Left ventricle myocardium inferior (tissue), 1 donor: ENCODE data around the gene DUSP1. TPM values are rescaled to one million over a fixed set of nuclear protein-coding genes. Genes with fewer than 3 reads are reported as not detected.
"Not testable (repeated sequence)": the region's sequence is repeated elsewhere in the genome, so short reads cannot be mapped to it uniquely, and the experiment has no call there.

ENCODE experiments used
- DNase-seq: peaks from one replicate; pipeline ENCODE4 v3.0.0-alpha.2; 2020
- H3K27ac ChIP-seq: fragments of 200-600 bp; replicated peaks from 2 replicates; pipeline ENCODE4 v1.8.0; 2021
- H3K27me3 ChIP-seq: fragments of 200-600 bp; 2 replicates; pipeline ENCODE4 v1.8.0; 2021; ENCODE audit warnings: low read depth
- H3K36me3 ChIP-seq: fragments of 200-600 bp; 2 replicates; pipeline ENCODE4 v1.8.0; 2021
- H3K4me1 ChIP-seq: fragments of 200-600 bp; 2 replicates; pipeline ENCODE4 v1.8.0; 2021
- H3K4me3 ChIP-seq: fragments of 200-600 bp; 2 replicates; pipeline ENCODE4 v1.8.0; 2021; ENCODE audit warnings: mild to moderate bottlenecking, moderate library complexity
- H3K9me3 ChIP-seq: fragments of 200-600 bp; replicated peaks from 2 replicates; pipeline ENCODE4 v1.8.0; 2021
- intact Hi-C: fragments of 100-400 bp; cut with micrococcal nuclease; formaldehyde crosslinking; loops from one replicate; pipeline ENCODE4 v1.11.0; 2022
- total RNA-seq: library from RNA; stranded (reverse); fragmentation: NEBNext Ultra II Directional; extraction: Animal tissue kit (Norgen Biotek cat#: 25700); gene quantifications from one replicate; pipeline ENCODE4 v1.2.1, GENCODE V29; 2021
- TF ChIP-seq, protein P1 (sequence below): fragments of 200-600 bp; IDR thresholded peaks from 2 replicates; pipeline ENCODE4 v1.8.0; 2021; ENCODE audit warnings: antibody characterized with exemption, mild to moderate bottlenecking, borderline replicate concordance
- donor health status: DM: no; HTN: yes; CAD: no; lungs with severe emphysema.

Gene DUSP1
- total RNA-seq, 1 donor from 2014 or later, result 85.0 TPM

DNA sequence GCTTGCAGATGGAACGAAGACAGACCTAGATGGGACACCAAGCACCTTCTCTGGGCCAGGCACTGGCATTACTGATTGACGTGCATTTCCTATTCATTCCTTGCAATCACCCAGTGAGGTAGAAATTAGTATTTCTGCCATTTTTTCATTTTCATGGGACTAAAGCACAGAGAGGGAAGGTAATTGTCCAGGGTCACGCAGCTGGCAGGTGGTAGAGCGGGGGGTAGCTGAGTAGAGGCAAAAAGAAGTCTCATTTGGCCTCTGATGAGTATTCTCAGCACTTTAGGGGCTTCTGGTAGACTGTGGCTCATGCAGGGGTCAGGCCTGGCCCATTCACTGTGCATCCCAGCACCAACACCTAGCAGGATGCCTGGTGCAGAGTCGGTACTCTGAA is 19.5 kb upstream of the DUSP1 start:
- no peaks in the 10 kb centered on the region for H3K36me3 ChIP-seq
- TF ChIP-seq, protein P1, sequence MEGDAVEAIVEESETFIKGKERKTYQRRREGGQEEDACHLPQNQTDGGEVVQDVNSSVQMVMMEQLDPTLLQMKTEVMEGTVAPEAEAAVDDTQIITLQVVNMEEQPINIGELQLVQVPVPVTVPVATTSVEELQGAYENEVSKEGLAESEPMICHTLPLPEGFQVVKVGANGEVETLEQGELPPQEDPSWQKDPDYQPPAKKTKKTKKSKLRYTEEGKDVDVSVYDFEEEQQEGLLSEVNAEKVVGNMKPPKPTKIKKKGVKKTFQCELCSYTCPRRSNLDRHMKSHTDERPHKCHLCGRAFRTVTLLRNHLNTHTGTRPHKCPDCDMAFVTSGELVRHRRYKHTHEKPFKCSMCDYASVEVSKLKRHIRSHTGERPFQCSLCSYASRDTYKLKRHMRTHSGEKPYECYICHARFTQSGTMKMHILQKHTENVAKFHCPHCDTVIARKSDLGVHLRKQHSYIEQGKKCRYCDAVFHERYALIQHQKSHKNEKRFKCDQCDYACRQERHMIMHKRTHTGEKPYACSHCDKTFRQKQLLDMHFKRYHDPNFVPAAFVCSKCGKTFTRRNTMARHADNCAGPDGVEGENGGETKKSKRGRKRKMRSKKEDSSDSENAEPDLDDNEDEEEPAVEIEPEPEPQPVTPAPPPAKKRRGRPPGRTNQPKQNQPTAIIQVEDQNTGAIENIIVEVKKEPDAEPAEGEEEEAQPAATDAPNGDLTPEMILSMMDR, result no peak
- H3K27me3 ChIP-seq, result no peaks in the 10 kb centered on the region
- DNase-seq, result no peak
- H3K9me3 ChIP-seq, result no peaks in the 10 kb centered on the region
- no peak overlapping the region for H3K27ac ChIP-seq
- H3K4me1 ChIP-seq, result peaks cover 46% of the 10 kb centered on the region
- intact Hi-C loops, result no loop called here
- H3K4me3 ChIP-seq, result no peak overlapping the region

DNA sequence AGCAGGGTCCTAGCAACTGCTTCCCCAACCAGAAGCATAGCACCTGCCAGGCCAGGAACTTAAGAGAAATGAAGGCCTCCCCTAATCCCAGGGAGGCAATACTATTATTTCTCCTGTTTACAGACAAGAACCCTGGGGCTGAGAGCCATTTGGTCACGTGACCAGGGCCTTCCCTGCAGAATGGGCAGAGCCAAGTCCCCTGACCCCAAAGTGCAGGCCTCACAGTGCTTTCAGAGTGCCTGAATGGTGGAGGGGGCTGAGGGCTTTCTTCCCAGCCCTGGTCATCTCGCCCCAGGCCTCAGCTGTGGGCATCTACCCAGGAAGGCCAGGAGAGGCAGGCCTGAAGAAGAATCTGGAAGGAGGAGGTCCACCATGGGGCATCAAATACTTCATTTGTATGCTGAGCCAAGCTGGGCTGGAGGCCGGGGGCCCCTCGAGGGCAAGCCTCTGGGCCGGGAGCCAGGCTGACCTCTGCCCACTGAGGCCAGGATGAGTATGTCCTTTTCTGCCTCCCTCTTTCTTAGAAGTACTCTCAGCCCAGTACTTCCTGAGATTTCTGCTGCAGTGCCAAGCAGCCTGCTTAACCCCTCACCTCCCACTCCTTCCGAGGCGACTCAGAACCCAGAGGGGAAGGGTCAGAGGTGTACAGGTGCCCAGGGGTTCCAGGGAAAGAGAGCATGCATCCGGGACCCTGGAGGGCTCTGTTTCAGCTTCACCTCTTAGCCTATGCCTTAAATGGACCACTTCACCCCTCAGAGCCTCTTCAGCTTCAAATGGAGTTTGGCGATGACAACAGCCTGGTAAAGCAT is 18.9 kb upstream of the DUSP1 start:
- TF ChIP-seq, protein P1, result no peak
- no peaks in the 10 kb centered on the region for H3K27me3 ChIP-seq
- peaks cover 43% of the 10 kb centered on the region for H3K4me1 ChIP-seq
- intact Hi-C loops, result no loop called here
- H3K36me3 ChIP-seq, result no peaks in the 10 kb centered on the region
- no peak overlapping the region for H3K4me3 ChIP-seq
- H3K9me3 ChIP-seq, result no peaks in the 10 kb centered on the region
- no peak for DNase-seq
- peak overlapping the region; percentile 81 for H3K27ac ChIP-seq

DNA sequence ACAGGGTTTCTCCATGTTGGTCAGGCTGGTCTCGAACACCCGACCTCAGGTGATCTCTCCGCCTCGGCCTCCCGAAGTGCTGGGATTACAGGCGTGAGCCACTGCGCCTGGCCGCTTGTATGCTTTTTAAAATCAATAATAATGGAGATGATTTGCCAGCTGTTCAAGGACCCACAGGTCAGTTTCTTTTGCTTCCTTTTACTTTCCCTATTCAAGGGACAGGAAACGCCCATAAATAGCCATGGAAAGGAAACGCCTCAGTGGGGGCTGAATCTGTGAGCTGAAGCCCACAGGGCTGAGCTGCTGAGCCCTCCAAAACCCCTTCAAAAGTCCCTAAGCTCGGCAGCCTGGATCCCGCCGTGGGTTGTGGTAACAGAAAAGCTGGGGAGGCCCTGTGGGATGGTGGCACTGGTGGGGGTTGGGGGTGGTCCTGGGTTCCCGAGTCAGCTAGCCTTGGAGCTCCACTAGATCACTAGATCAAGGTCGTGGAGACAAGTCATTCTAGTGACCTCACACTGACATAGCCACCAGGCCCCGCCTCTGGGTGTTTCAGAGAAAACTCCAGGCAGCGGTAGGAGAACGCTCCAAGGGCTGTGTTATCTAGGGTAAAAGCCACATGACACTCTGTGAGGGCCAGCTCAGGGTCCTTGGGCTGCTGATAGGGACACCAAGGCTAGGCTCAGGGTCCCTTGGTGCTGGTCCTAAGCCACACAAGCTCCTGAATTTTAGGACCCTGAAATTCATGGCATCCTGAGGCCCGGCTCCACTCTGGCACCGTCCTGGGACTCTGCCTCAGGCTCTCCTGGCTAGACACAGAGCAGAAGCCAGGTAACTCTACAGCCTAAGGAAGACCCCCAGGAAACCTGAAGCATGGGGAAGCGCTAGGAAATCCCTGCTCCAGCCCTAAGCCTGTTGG is 18.0 kb upstream of the DUSP1 start:
- Histone ChIP-seq H3K9me3 (no peaks in the 10 kb centered on the region), H3K4me1 (peaks cover 34% of the 10 kb centered on the region), H3K27ac (peak overlapping the region; percentile 81), H3K4me3 (peak overlapping the region; percentile 45), H3K36me3 (no peaks in the 10 kb centered on the region), H3K27me3 (no peaks in the 10 kb centered on the region)
- DNase-seq, result peak; percentile 37
- intact Hi-C loops, result no loop called here
- TF ChIP-seq, protein P1, result no peak

DNA sequence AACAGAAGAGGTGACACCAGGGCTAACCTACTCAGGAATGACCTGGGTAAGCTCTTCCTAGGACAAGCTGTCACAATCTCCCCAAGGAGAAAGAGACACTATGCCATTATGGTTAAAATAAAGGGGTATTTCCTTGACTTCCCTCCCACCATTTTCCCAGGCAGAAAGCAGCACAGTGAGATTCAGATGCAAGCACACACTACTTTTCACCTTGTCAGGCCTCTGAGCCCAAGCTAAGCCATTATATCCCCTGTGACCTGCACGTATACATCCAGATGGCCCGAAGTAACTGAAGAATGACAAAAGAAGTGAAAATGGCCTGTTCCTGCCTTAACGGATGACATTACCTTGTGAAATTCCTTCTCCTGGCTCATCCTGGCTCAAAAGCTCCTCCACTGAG is 16.5 kb upstream of the DUSP1 start:
- peaks cover 25% of the 10 kb centered on the region for H3K4me1 ChIP-seq
- H3K36me3 ChIP-seq, H3K9me3 ChIP-seq, H3K27ac ChIP-seq, H3K4me3 ChIP-seq, H3K27me3 ChIP-seq, intact Hi-C loops, DNase-seq: not testable (repeated sequence)

DNA sequence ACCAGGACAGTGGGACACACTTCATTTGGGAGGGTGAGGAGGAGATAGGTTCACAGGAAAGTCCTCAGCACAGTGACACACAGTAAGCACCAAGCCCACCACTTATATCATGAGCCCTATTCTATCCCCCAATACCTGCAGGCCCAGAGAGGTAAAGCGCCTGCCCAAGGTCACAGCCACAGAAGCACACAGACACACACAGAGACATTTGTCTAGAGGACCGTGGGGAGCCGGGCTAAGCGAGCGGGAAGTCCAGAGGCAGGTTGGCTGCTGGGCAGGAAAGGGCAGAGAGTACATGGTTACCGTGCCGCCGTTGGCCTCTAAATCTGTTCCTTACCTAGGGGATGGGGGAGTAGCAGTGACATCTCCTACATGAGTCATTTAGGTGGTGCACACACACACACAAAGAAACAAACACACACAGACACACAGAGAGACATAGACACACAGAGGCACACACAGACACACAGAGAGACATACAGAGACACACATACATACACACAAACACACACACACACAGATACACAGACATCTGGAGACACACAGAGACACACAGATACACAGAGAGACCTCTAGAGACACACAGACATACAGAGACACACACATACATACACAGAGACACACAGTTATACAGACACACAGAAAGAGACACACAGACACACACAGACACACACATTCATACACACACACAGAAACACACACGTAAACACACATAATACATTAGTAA is 15.9 kb upstream of the DUSP1 start:
- Histone ChIP-seq H3K4me3 (no peak overlapping the region), H3K27ac (no peak overlapping the region), H3K9me3 (no peaks in the 10 kb centered on the region), H3K36me3 (no peaks in the 10 kb centered on the region), H3K4me1 (peaks cover 25% of the 10 kb centered on the region), H3K27me3 (no peaks in the 10 kb centered on the region)
- DNase-seq, result no peak
- intact Hi-C loops, result no loop called here
- TF ChIP-seq, protein P1, result no peak
